Measurements from ENCODE around the gene CD99.

- no peak for TF ChIP-seq CTCF (IDR thresholded peaks at IDR 0.05; ENCODE audit: poor library complexity)
- TF ChIP-seq EZH2 (IDR thresholded peaks at IDR 0.05; ENCODE audit: borderline replicate concordance): no peak
- TF ChIP-seq EZH2phosphoT487 (IDR thresholded peaks at IDR 0.05; ENCODE audit: low read depth, severe bottlenecking, unreplicated experiment): no peak
Measured at GRCh38 chrX:2650037-2650436, 41.1 kb upstream of the CD99 start.
